A673 (cell line): Measurements from ENCODE around the gene IGFBP5.

ENCODE experiments used
- CTCF ChIP-seq: fragments of 300-800, 200-600 bp; sonication (generic); conservative IDR thresholded peaks from 2 replicates; pipeline ENCODE4 v1.5.1; 2017; ENCODE audit warnings: low read depth, mild to moderate bottlenecking, antibody characterized with exemption, low read length, moderate library complexity, mixed read lengths
- EZH2 ChIP-seq: fragments of 200-600 bp; sonication (generic); IDR thresholded peaks from 2 replicates; pipeline ENCODE4 v1.6.1; 2017; ENCODE audit warnings: borderline replicate concordance, low read depth, mild to moderate bottlenecking, mixed read lengths, antibody characterized with exemption, low read length; ENCODE audit not compliant: poor library complexity, severe bottlenecking

DNA sequence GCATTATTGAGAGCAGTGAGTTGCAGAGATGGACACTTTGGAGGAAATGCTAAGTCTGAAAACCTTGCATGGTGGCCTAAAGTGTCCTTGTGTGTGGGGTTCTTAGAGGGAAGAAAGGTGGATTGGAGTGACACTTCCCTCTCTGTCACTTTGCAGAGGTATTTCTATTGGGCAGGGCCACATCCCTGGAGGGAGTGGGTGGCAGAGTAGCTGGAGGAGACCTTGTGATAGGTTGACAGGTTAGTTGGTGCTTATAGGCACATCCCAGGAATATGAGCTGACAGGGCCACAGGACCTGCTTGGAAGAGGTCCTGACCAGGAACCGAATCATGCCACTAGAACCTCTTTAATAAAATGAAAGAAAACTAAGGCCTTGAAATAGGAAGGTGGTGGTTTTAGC is 972 bp upstream of the IGFBP5 start:
- TF ChIP-seq EZH2 (no peak), CTCF (no peak)
